Endothelial cell of umbilical vein (primary cell): ENCODE results near the gene KCTD7. TPM values are rescaled to one million over a fixed set of nuclear protein-coding genes. Genes with fewer than 3 reads are reported as not detected.
"Not testable (repeated sequence)": the region's sequence is repeated elsewhere in the genome, so short reads cannot be mapped to it uniquely, and the experiment has no call there.

Experiments used
- BruUV-seq: library from RNA; stranded (reverse); fragments of 400-500 nt; replicated peaks from 2 replicates; lab custom pipeline; 2021; lab: Mats Ljungman, UMichigan
- CTCF ChIA-PET: fragments of 300-600, 350-600 bp; sonication (Branson Sonifier 250); formaldehyde crosslinking; loops from one replicate; lab custom pipeline; 2021; ENCODE audit warnings: antibody characterized with exemption, inconsistent platforms; lab: Charles Lee
- POLR2A ChIA-PET: fragments of 300-600, 350-600 bp; sonication (Branson Sonifier 250); formaldehyde crosslinking; loops from one replicate; lab custom pipeline; 2021; ENCODE audit warnings: antibody characterized with exemption, inconsistent platforms; lab: Charles Lee
- DNase-seq: peaks from one replicate; pipeline ENCODE4 v3.0.0-alpha.2; 2011; ENCODE audit warnings: low read depth, low spot score
- FAIRE-seq: peaks from 2 replicates; lab custom pipeline; 2011; peaks lifted over from hg19 to GRCh38; lab: Jason Lieb, UNC
- H2AFZ ChIP-seq: 2 replicates; pipeline ENCODE4 v1.6.0; 2012; ENCODE audit warnings: low read depth, low read length, control low read depth, inconsistent platforms
- H3K27ac ChIP-seq: 2 replicates; pipeline ENCODE4 v1.5.1; 2011; ENCODE audit warnings: low read depth, mild to moderate bottlenecking, control low read depth, low read length, moderate library complexity; ENCODE audit not compliant: insufficient read depth
- H3K27me3 ChIP-seq, 2 experiments: 2 replicates each; pipeline versions ENCODE4 v1.6.0 to v1.6.1; 2011; ENCODE audit warnings: low read length in 2 of 2, mixed read lengths in 1 of 2; ENCODE audit not compliant: control insufficient read depth in 2 of 2, insufficient read depth in 2 of 2
- H3K36me3 ChIP-seq, 2 experiments: 2 replicates in 1 of 2; 3 replicates in 1 of 2; pipeline ENCODE4 v1.5.1; 2011; ENCODE audit warnings: low read length in 2 of 2, mild to moderate bottlenecking in 1 of 2, moderate library complexity in 1 of 2; ENCODE audit not compliant: control insufficient read depth in 2 of 2, insufficient read depth in 2 of 2; ENCODE audit errors: extremely low read depth in 1 of 2
- H3K4me1 ChIP-seq: 3 replicates; pipeline ENCODE4 v1.5.1; 2011; ENCODE audit warnings: mild to moderate bottlenecking, low read length; ENCODE audit not compliant: control insufficient read depth, insufficient read depth; ENCODE audit errors: extremely low read depth
- H3K4me2 ChIP-seq: 2 replicates; pipeline ENCODE4 v1.6.1; 2011; ENCODE audit warnings: low read length, control low read depth, mixed read lengths; ENCODE audit not compliant: insufficient read depth
- H3K4me3 ChIP-seq, 3 experiments: fragments of 200-600 bp in 1 of 3; sonication (generic), shearing (Covaris generic) in 1 of 3; replicated peaks in 1 of 3; 2 replicates each; pipeline ENCODE4 v1.5.1; 2011 to 2016; ENCODE audit warnings: control low read depth in 3 of 3, low read length in 3 of 3, mild to moderate bottlenecking in 2 of 3, inconsistent platforms in 1 of 3, low read depth in 1 of 3, moderate library complexity in 1 of 3; ENCODE audit not compliant: insufficient read depth in 1 of 3
- H3K79me2 ChIP-seq: 2 replicates; pipeline ENCODE4 v1.6.0; 2012; ENCODE audit warnings: low read length, inconsistent platforms; ENCODE audit not compliant: control insufficient read depth, insufficient read depth
- H3K9ac ChIP-seq: replicated peaks from 2 replicates; pipeline ENCODE3; 2011; ENCODE audit warnings: low read length, control low read depth; ENCODE audit not compliant: insufficient read depth; ENCODE audit errors: extremely low read depth
- H3K9me1 ChIP-seq: replicated peaks from 3 replicates; pipeline ENCODE4 v1.6.0; 2011; ENCODE audit warnings: mild to moderate bottlenecking, low read length; ENCODE audit not compliant: control insufficient read depth, insufficient read depth; ENCODE audit errors: extremely low read depth
- H3K9me3 ChIP-seq: replicated peaks from 2 replicates; pipeline ENCODE4 v1.5.1; 2012; ENCODE audit warnings: low read length, inconsistent platforms; ENCODE audit not compliant: control insufficient read depth, insufficient read depth
- H4K20me1 ChIP-seq: replicated peaks from 2 replicates; pipeline ENCODE3; 2011; ENCODE audit warnings: mild to moderate bottlenecking, low read length; ENCODE audit not compliant: control insufficient read depth, insufficient read depth; ENCODE audit errors: extremely low read depth
- CTCF ChIP-seq, 2 donors: IDR thresholded peaks; 1 replicate in 1 of 2; 2 replicates in 1 of 2; pipeline ENCODE4 v1.5.1; 2011; ENCODE audit warnings: low read length in 2 of 2, mild to moderate bottlenecking in 2 of 2, moderate library complexity in 2 of 2, control low read depth in 1 of 2, inconsistent platforms in 1 of 2, low read depth in 1 of 2; ENCODE audit not compliant: insufficient read depth in 1 of 2; ENCODE audit errors: extremely low read depth in 1 of 2
- MAX ChIP-seq: IDR thresholded peaks from 2 replicates; pipeline ENCODE4 v1.6.1; 2011; ENCODE audit not compliant: insufficient read depth, insufficient read length
- MYC ChIP-seq: IDR thresholded peaks from one replicate; pipeline ENCODE4 v1.6.1; 2011; ENCODE audit warnings: mild to moderate bottlenecking, low read depth, low read length
- dilution Hi-C: fragments of 300-500 bp; cut with MboI; formaldehyde crosslinking; loops from one replicate; pipeline ENCODE4 v1.15.0; 2019; ENCODE audit warnings: low sequenced_read_pairs; ENCODE audit not compliant: extremely low pct_ligation_motif_present
- intact Hi-C: fragments of 100-400 bp; cut with micrococcal nuclease; formaldehyde crosslinking; loops from one replicate; pipeline ENCODE4 v1.10.0; 2022
- polyA plus RNA-seq, 4 experiments: library from polyadenylated mRNA; depleted of rRNA in 3 of 4; stranded (reverse) in 3 of 4; unstranded in 1 of 4; fragments of >200 nt; gene quantifications; 2 replicates each; pipeline versions ENCODE4 v1.2.1 to v1.2.3, GENCODE V29; 2011 to 2012; ENCODE audit warnings: missing spikeins in 1 of 4
- total RNA-seq: library from RNA; stranded (reverse); gene quantifications from 2 replicates; pipeline ENCODE4 v1.2.3, GENCODE V29; 2021

Gene KCTD7
- total and polyA plus RNA-seq, 2 donors (not counting 3 experiments of a cell fraction or from before 2014, with no cell fraction given): 8.7 to 14.1 TPM

- H3K4me1 ChIP-seq, POLR2A ChIA-PET, H3K9ac ChIP-seq, DNase-seq, H3K27me3 ChIP-seq, H3K4me2 ChIP-seq, H4K20me1 ChIP-seq, H3K79me2 ChIP-seq, H3K9me3 ChIP-seq, H3K27ac ChIP-seq, H3K9me1 ChIP-seq, BruUV-seq, H2AFZ ChIP-seq, intact Hi-C loops, H3K4me3 ChIP-seq, CTCF ChIA-PET, dilution Hi-C loops: not testable (repeated sequence)
- peaks cover 0 to 25% of the 10 kb centered on the region in 2 experiments for H3K36me3 ChIP-seq
- peak; percentile 81 for FAIRE-seq
Measured at GRCh38 chr7:66635982-66636546, 7.4 kb downstream of the KCTD7 start.

GRCh38 chr7:66638309-66639099 lies 9.8 kb downstream of the KCTD7 start:
- POLR2A ChIA-PET: no interaction called here
- Histone ChIP-seq H3K9me3 (no peaks in the 10 kb centered on the region), H3K27ac (no peak overlapping the region), H4K20me1 (no peaks in the 10 kb centered on the region), H3K27me3 (no peaks in the 10 kb centered on the region), H3K4me3 (no peak overlapping the region), H3K79me2 (no peaks in the 10 kb centered on the region), H2AFZ (no peak overlapping the region), H3K4me1 (no peaks in the 10 kb centered on the region), H3K4me2 (no peak overlapping the region), H3K9me1 (no peaks in the 10 kb centered on the region), H3K9ac (no peak overlapping the region), H3K36me3 (peaks cover 0 to 33% of the 10 kb centered on the region in 2 experiments)
- intact Hi-C loops: no loop called here
- dilution Hi-C loops: no loop called here
- FAIRE-seq: no peak
- DNase-seq: no peak
- TF ChIP-seq MYC: no peak
- TF ChIP-seq CTCF (IDR thresholded peaks at IDR 0.05; ENCODE audit: extremely low read depth in 1 of 2, insufficient read depth in 1 of 2, low read depth in 1 of 2, low read length in 2 of 2): no peak
- TF ChIP-seq MAX: no peak
- CTCF ChIA-PET: no interaction called here
- BruUV-seq: no TSS peak
